Hepatocyte (in vitro differentiated cells): Measurements from ENCODE around the gene CHCHD6.

Source experiments
- CTCF ChIP-seq: fragments of 200-600 bp; sonication (generic); IDR thresholded peaks from 2 replicates; pipeline ENCODE4 v1.5.1; 2016; ENCODE audit warnings: antibody characterized with exemption, mild to moderate bottlenecking; ENCODE audit not compliant: poor library complexity
- EZH2 ChIP-seq: fragments of 200-600 bp; sonication (generic); IDR thresholded peaks from 2 replicates; pipeline ENCODE4 v1.6.1; 2016; ENCODE audit warnings: antibody characterized with exemption, mild to moderate bottlenecking, borderline replicate concordance
- EZH2phosphoT487 ChIP-seq: fragments of 200-600 bp; sonication (generic); IDR thresholded peaks from one replicate; pipeline ENCODE4 v1.6.1; 2018; ENCODE audit warnings: antibody characterized with exemption, mild to moderate bottlenecking, low read depth, moderate library complexity; ENCODE audit not compliant: unreplicated experiment, severe bottlenecking

- no peak for TF ChIP-seq CTCF
- no peak for TF ChIP-seq EZH2
- TF ChIP-seq EZH2phosphoT487 = no peak
Observed at GRCh38 chr3:126714276-126714900, 10.3 kb downstream of the CHCHD6 start.
